ENCODE data around the gene PEX16. TPM values are rescaled to one million over a fixed set of nuclear protein-coding genes. Genes with fewer than 3 reads are reported as not detected.
A peak's percentile ranks its signal among the peaks of the same experiment; 100 is the strongest.

Gene PEX16
- polyA plus RNA-seq, 3 donors from 2014 or later, result 51.0 to 69.9 (median 51.2) TPM

DNA sequence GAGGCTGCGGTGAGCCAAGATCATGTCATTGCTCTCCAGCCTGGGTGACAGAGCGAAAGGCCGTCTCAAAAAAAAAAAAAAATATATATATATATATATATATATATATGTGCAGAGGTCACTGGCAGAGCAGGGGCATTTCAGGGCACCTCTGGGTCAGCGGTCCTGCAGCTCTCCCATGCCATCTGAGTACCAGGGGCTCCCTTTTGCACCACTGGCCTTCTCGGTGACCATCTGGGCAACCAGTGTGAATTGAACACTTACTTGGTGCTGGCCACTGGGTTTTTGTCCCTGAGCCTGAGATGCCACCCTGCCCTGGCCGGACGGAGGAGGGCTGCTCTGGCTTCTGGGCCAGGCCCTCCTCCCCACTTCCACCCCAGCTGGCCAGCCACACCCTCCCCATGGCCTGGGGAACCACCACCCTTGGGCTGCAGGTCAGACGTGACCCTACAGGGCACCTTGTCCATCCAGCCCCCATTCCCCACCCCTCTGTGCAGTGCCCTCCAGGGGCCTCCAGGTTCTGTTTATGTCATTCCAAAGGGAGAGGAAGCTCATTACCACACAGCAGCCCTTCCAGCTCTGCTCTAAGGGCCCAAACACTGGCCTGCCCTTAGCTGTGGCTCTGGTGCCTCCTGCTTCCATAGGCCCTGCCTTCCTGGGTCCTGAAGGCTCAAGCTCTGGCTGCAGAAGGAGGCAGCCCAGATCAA is 22.0 kb downstream of the PEX16 start:
- Mint-ChIP-seq H3K36me3 (peaks cover 0 to 5% (median 0%) of the 10 kb centered on the region in 3 donors), H3K9me3 (peaks cover 0 to 2% (median 0%) of the 10 kb centered on the region in 6 donors), H3K4me3 (no peak overlapping the region), H3K27ac (no peak overlapping the region), H3K27me3 (ENCODE audit: low read depth in 3 of 3) (peaks cover 5 to 15% (median 7%) of the 10 kb centered on the region in 3 donors), H3K4me1 (peaks cover 0 to 4% of the 10 kb centered on the region in 2 donors)
- DNase-seq, result no peak

DNA sequence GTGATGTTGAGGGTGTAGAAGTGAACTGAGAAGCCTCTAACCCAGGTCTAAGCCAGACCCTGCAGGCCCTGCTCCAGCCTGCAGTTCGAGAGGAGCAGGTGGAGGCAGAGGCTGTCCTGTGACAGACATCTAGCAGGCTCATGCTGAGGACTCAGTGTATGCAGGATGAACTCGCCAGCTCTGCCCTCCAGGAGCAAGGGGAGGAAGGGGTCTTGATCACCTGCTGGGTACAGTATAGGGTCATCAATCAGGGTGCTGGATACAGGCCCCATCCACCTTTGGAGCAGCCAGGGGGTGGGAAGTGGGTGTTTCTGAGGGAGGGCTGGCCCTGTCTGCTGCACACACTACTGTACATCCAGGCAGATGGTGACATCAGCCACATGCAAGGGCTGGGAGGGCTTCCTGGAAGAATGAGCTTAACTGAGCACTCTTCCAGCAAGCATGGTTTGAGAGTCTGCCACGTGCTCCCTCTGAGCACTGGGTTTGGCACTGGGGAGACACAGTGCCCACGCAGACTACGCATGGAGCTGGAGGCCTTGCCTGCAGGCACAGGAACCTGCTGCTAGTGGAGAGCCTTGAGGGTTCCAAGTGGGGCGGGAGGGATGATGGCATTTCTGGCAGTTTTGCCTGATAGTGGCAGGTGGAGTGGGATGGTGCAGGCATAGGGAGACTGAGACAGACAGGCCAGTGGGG is 23.0 kb downstream of the PEX16 start:
- Mint-ChIP-seq H3K36me3 (peaks cover 0 to 5% (median 0%) of the 10 kb centered on the region in 3 donors), H3K4me1 (peaks cover 0 to 2% of the 10 kb centered on the region in 2 donors), H3K27me3 (ENCODE audit: low read depth in 3 of 3) (peaks cover 5 to 12% (median 6%) of the 10 kb centered on the region in 3 donors), H3K4me3 (no peak overlapping the region), H3K9me3 (peaks cover 0 to 2% (median 0%) of the 10 kb centered on the region in 6 donors), H3K27ac (no peak overlapping the region)
- DNase-seq, result no peak

DNA sequence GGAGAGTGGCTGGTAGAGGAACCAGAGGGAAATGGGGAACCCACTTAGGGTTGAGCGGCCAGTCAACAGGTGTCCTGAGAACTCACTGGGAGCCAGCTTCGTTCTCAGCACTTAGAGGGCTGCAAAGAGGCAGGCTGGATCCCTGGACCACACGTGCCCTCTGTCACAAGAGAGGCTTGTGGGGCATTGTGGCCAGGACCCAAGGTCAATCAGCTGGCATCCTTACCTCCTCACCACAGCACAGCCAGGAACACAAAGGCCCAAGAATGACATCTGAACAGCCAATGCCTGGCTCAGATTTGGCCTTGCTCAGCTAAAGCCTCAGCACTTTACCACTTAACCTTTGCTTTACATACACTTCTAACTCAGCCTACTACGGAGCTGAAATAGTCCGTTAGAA is 24.8 kb downstream of the PEX16 start:
- H3K27me3 Mint-ChIP-seq (ENCODE audit: low read depth in 3 of 3), result peaks cover 5 to 8% (median 8%) of the 10 kb centered on the region in 3 donors
- peaks cover 0 to 2% (median 0%) of the 10 kb centered on the region in 6 donors for H3K9me3 Mint-ChIP-seq
- H3K4me1 Mint-ChIP-seq, result no peaks in the 10 kb centered on the region
- H3K27ac Mint-ChIP-seq, result no peak overlapping the region
- H3K36me3 Mint-ChIP-seq, result peaks cover 0 to 5% (median 0%) of the 10 kb centered on the region in 3 donors
- DNase-seq, result no peak
- no peak overlapping the region for H3K4me3 Mint-ChIP-seq

DNA sequence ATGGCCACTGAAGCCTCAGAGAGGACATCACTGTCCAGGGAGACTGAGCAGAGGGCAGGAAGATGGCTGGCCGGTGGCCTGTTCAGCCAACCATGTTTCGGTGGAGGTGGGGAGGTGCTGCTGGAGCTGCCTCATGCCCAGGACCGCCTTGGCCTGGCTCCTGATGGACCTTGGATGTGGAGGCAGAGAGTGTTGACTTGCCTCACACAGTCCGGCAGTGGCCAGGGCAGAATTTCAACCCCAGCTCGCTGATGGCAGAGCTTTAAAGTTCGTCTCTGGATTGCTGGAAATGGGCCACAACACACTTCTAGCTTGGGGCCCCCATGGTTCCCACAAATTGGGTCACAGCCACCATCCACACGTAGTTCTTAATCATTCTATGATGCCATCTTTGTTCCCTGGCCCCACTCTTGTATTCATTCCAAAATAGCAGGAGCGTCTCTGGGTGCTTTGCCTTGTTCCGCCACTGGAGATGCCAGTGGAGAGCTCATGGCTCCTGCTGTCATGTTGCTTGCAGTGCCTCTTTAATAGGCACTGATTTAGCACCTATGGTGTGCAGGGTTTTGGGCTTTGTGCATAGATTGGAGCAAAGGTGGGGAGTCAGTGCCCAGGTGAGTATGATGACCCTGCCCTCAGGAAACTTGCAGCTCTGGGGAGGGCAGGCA is 26.7 kb downstream of the PEX16 start:
- H3K27ac Mint-ChIP-seq, result no peak overlapping the region
- peaks cover 5 to 6% (median 6%) of the 10 kb centered on the region in 3 donors for H3K27me3 Mint-ChIP-seq (ENCODE audit: low read depth in 3 of 3)
- H3K4me1 Mint-ChIP-seq, result no peaks in the 10 kb centered on the region
- H3K4me3 Mint-ChIP-seq, result no peak overlapping the region
- H3K36me3 Mint-ChIP-seq, result peaks cover 0 to 5% (median 0%) of the 10 kb centered on the region in 3 donors
- H3K9me3 Mint-ChIP-seq, result peaks cover 0 to 2% (median 0%) of the 10 kb centered on the region in 6 donors
- DNase-seq, result no peak

DNA sequence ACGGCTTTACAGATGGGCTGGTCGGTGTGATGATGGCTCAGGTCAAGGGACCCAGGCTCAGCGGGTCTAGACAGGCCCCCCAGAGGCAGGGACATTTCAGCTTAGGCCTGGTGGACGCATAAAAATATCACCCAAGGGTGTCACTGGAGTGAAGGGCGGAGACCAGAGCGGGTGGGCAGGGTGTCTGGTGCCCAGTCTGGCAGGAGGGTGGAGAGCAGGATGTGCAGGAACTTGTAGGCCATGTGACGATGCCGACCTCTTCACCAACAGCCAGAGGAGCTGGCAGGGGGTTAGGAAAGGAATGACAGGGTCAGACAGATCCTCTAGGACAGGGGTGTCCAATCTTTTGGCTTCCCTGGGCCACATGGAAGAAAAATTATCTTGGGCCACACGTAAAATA is 27.7 kb downstream of the PEX16 start:
- peaks cover 2 to 9% (median 7%) of the 10 kb centered on the region in 3 donors for H3K27me3 Mint-ChIP-seq (ENCODE audit: low read depth in 3 of 3)
- no peak for DNase-seq
- H3K4me3 Mint-ChIP-seq, result no peak overlapping the region
- H3K9me3 Mint-ChIP-seq, result peaks cover 0 to 2% (median 0%) of the 10 kb centered on the region in 6 donors
- H3K36me3 Mint-ChIP-seq, result peaks cover 0 to 5% (median 0%) of the 10 kb centered on the region in 3 donors
- no peak overlapping the region for H3K27ac Mint-ChIP-seq
- H3K4me1 Mint-ChIP-seq, result peaks cover 4 to 5% of the 10 kb centered on the region in 2 donors

DNA sequence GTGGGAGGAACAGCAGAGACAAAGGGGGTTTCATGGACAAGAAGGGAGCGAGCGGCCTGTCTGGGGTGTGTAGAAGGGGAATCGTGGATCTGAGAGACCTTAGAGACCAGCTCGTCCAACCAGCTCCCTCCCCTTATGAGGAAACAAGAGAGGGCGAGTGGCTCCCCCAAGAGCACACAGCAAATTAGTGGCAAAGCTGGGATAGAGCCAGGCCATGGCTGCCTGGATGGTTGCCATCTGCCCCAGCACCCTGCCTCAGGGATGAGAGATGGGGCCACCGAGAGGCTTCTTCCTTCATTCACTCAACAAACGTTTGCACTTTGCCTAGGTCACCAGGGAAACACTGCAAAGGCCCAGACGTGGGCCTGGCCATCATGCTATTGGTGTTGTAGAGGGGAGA is 28.1 kb downstream of the PEX16 start:
- Mint-ChIP-seq H3K4me3 (no peak overlapping the region), H3K27me3 (ENCODE audit: low read depth in 3 of 3) (peaks cover 0 to 9% (median 8%) of the 10 kb centered on the region in 3 donors), H3K36me3 (peaks cover 0 to 5% (median 0%) of the 10 kb centered on the region in 3 donors), H3K4me1 (peaks cover 7 to 9% of the 10 kb centered on the region in 2 donors), H3K27ac (no peak overlapping the region), H3K9me3 (peaks cover 0 to 2% (median 0%) of the 10 kb centered on the region in 6 donors)
- no peak for DNase-seq

DNA sequence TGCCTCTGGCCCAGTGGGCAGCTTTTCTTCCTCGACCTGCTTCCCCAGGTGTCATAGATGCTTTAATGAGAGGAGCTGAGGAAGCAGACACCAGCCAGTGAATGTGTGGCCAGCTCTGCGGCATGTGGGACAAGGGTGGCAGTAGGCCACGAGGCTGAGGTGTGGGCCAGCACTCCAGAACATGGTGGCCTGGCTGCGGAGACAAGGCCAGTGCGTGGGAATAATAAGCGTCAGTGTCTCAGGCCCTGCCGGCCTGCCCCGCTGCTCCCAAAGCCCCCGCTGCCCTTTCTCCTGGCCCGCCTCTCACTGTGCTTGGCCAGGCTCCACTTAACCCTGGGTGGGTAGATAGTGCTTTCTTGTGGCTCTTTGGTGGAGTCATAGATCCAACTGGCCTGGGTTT is 30.1 kb downstream of the PEX16 start:
- Mint-ChIP-seq H3K27ac (no peak overlapping the region), H3K4me1 (peaks cover 9 to 13% of the 10 kb centered on the region in 2 donors), H3K4me3 (peak overlapping the region in 2 of 5 donors; percentile 15 to 27), H3K9me3 (no peaks in the 10 kb centered on the region), H3K27me3 (ENCODE audit: low read depth in 3 of 3) (peaks cover 0 to 12% (median 9%) of the 10 kb centered on the region in 3 donors), H3K36me3 (peaks cover 0 to 5% (median 3%) of the 10 kb centered on the region in 3 donors)
- DNase-seq, result no peak

DNA sequence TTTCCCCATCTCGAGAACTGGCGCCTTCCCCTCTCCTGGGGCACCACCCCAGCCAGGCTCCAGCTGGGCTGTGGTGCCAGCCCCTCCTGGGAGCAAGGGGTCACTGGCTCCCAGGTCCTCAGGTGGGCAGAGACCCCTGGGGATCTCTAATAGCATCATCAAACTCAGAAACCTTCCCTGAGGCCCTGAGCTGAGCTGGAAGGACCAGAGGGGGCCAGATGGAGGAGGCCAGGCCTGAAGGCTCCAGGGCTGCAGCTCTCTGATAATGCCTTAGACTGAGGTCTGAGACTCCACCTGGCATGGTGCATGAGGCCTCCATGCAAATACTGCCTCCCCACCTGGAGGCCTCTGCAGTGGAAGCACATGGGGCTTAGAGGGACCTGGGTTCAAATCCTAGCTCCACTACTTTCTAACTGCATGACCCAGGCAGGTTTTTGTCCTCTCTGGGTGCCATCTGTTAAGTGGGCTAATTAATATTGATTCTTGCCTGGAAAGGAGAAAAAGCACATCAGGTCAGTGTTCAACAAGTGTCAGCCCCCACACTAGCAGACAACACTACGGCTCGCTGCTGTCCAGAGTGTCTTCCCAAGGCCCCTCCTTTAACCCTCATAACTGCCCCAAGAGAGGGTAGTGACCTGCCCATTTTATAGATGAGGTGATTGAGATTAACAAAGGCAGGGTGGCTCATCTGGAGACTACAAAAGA is 30.7 kb downstream of the PEX16 start:
- Mint-ChIP-seq H3K27me3 (ENCODE audit: low read depth in 3 of 3) (peaks cover 0 to 12% (median 9%) of the 10 kb centered on the region in 3 donors), H3K9me3 (no peaks in the 10 kb centered on the region), H3K27ac (no peak overlapping the region), H3K4me3 (peak overlapping the region; percentile 15 to 48 (median 27)), H3K36me3 (peaks cover 5 to 10% (median 8%) of the 10 kb centered on the region in 3 donors), H3K4me1 (peaks cover 9 to 13% of the 10 kb centered on the region in 2 donors)
- DNase-seq, result no peak

DNA sequence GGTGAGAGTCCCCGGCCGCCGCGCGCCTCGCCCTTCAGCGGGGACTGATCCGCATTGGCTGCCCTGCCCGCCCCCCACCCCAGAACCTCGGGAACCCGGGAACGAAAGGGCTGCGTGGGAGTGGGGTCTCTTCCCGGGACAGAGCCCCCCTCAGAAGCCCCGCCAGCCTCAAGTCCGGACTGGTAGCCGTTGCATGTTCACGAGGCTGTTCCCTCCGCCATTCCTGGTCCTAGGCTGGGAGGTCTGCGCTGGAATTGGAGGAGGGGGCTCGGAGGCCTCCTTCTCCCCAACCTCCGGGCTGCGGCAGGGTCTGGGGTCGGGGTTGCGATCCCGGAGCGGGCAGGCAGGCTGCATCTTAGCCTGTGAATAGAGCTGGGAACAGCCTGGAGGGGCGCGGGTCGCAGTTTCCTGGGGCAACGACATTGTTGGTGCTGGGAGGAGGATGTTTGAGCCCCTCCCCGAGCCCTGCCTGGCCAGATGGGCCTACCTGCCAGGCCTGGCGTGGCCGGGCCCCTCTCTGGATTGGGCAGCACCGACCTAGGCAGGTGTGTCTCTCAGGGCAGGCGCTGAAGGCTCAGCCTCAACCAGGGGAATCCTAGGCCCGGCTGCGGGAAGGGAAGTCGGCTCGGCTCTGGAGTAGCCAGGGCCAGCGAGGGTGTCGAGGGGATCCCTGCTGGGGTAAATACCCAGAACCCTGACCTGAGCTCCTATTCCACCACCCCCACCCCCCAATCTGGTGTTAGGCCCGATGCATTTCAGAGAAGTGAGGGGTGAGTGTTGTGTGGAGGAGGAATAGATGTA is 31.6 kb downstream of the PEX16 start:
- peaks cover 9 to 13% of the 10 kb centered on the region in 2 donors for H3K4me1 Mint-ChIP-seq
- no peak overlapping the region for H3K27ac Mint-ChIP-seq
- no peaks in the 10 kb centered on the region for H3K9me3 Mint-ChIP-seq
- peak overlapping the region in 3 of 5 donors; percentile 15 to 30 (median 26) for H3K4me3 Mint-ChIP-seq
- H3K36me3 Mint-ChIP-seq, result peaks cover 6 to 8% (median 8%) of the 10 kb centered on the region in 3 donors
- no peak for DNase-seq
- H3K27me3 Mint-ChIP-seq (ENCODE audit: low read depth in 3 of 3), result peaks cover 0 to 12% (median 9%) of the 10 kb centered on the region in 3 donors

DNA sequence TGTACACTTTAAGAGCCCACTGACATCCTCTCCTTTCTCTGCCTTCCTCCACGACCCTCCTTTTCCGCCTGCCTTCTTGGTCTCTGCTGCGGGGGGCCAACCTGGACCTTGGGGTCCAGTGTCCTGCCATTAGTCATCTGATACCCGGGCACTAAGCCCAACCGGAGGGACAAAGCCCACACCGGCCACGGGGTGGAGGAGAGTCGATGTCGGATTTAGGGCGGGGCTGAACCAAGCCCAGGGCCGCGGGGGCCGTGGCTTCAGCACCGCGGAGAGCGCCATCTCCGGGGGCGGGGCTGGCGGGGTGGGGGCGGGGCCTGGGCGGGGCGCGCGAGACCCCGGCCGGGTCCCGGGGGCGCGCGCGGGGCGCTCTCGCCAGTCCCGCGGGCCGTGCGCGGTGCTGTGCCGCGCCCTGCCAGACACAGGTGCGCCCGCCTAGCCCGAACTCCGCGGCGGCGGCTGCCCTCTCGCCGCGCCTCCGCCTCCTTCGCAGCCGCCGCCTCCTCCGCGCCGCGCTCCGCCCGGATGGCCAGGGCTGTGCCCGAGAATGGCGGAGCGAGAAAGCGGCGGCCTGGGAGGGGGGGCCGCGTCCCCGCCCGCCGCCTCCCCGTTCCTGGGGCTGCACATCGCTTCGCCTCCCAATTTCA is 32.3 kb downstream of the PEX16 start, which contains the start of gene MAPK8IP1:
Gene MAPK8IP1, plus strand, starts transcription at position 378 of the 647 bp plus-strand sequence. Its CDS starts 170 bp downstream, at position 548.
- Mint-ChIP-seq H3K4me1 (peaks cover 9 to 13% of the 10 kb centered on the region in 2 donors), H3K27me3 (ENCODE audit: low read depth in 3 of 3) (peaks cover 0 to 10% (median 9%) of the 10 kb centered on the region in 3 donors), H3K9me3 (no peaks in the 10 kb centered on the region), H3K36me3 (peaks cover 11 to 14% (median 14%) of the 10 kb centered on the region in 3 donors), H3K4me3 (peak within 1 kb of the TSS; percentile 65 to 81 (median 74)), H3K27ac (peak within 1 kb of the TSS in 1 of 6 donors; percentile 57)
- peak; percentile 44 to 58 (median 54) for DNase-seq

DNA sequence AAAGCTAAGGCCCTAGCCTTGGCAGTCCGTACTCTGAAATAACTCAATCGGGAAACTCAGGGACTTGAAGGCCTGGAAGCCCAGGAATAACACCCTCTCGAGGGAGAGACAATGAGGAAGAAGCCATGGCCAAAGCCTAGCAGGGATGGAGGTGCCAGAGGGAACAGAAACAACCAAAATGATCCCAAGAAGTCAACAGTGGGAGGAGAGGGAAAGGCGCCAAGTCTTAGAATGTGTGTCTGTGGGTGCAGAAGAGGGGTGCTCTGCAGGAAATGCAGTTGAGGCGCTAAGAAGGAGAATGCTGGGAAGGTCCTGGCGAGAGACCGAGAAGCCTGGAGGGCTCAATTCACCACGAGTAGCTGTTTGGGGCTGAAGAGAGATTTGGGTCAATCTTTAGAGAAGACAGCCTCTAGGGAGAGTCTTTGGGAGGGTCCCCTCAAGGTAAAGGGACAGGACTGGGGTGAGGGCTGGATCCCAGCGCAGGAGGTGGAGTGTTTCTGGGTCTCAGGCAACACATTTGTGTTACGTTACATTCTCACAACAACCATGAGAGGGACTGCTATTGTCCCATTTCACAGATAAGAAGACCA is 33.0 kb downstream of the PEX16 start:
- Mint-ChIP-seq H3K36me3 (peaks cover 18 to 21% (median 21%) of the 10 kb centered on the region in 3 donors), H3K27me3 (ENCODE audit: low read depth in 3 of 3) (peaks cover 0 to 10% (median 9%) of the 10 kb centered on the region in 3 donors), H3K9me3 (no peaks in the 10 kb centered on the region), H3K4me3 (peak overlapping the region; percentile 65 to 81 (median 74)), H3K27ac (peak overlapping the region in 1 of 6 donors; percentile 57), H3K4me1 (peaks cover 9 to 13% of the 10 kb centered on the region in 2 donors)
- no peak for DNase-seq

Data from immature natural killer cell (primary cell).